Cardiac fibroblast (primary cell): ENCODE measurements around the gene TBL1Y.

Experiments used
- DNase-seq, 2 donors: peaks; one replicate each; pipeline versions ENCODE4 v3.0.0 to v3.0.0-alpha.2; 2010; ENCODE audit warnings: low read depth in 2 of 2
- H3K4me3 ChIP-seq, 2 donors: replicated peaks in 1 of 2; 1 replicate in 1 of 2; 2 replicates in 1 of 2; pipeline ENCODE4 v1.5.1; 2011; ENCODE audit warnings: low read depth in 2 of 2, low read length in 2 of 2, mild to moderate bottlenecking in 2 of 2, moderate library complexity in 1 of 2
- CTCF ChIP-seq: IDR thresholded peaks from one replicate; pipeline ENCODE4 v1.5.1; 2011; ENCODE audit warnings: low read depth, mild to moderate bottlenecking, low read length, inconsistent platforms

The TBL1Y gene

GRCh38 chrY:7097021-7097420 is 186.5 kb downstream of the TBL1Y start:
- no peak overlapping the region for H3K4me3 ChIP-seq
- DNase-seq: no peak
- TF ChIP-seq CTCF: no peak

GRCh38 chrY:7099742-7100141 is 189.2 kb downstream of the TBL1Y start:
- no peak overlapping the region for H3K4me3 ChIP-seq
- DNase-seq: no peak
- no peak for TF ChIP-seq CTCF

- H3K4me3 ChIP-seq: no peak overlapping the region
- TF ChIP-seq CTCF: no peak
- no peak for DNase-seq
Measured at GRCh38 chrY:7102680-7103079, 192.2 kb downstream of the TBL1Y start.

GRCh38 chrY:7107179-7107578 is 196.7 kb downstream of the TBL1Y start:
- no peak for DNase-seq
- H3K4me3 ChIP-seq: no peak overlapping the region
- TF ChIP-seq CTCF: no peak

GRCh38 chrY:7110086-7110485 is 199.6 kb downstream of the TBL1Y start:
- TF ChIP-seq CTCF: no peak
- H3K4me3 ChIP-seq: no peak overlapping the region
- no peak for DNase-seq

GRCh38 chrY:7115871-7116270 is 205.4 kb downstream of the TBL1Y start:
- no peak for TF ChIP-seq CTCF
- no peak overlapping the region for H3K4me3 ChIP-seq
- DNase-seq: no peak

GRCh38 chrY:7122202-7122601 is 211.7 kb downstream of the TBL1Y start:
- no peak overlapping the region for H3K4me3 ChIP-seq
- TF ChIP-seq CTCF: no peak
- no peak for DNase-seq
